Endodermal cell (in vitro differentiated cells): Measurements from ENCODE around the gene SYPL1. TPM values are rescaled to one million over a fixed set of nuclear protein-coding genes. Genes with fewer than 3 reads are reported as not detected.

Source experiments
- DNase-seq: peaks from one replicate; pipeline ENCODE4 v3.0.0-alpha.2; 2017
- H3K27ac ChIP-seq: 2 replicates; pipeline ENCODE4 v1.5.1; 2013; ENCODE audit warnings: mild to moderate bottlenecking, low read depth, low read length, moderate library complexity
- H3K27me3 ChIP-seq: 2 replicates; pipeline ENCODE4 v1.6.1; 2013; ENCODE audit warnings: mild to moderate bottlenecking, low read length, moderate library complexity; ENCODE audit not compliant: insufficient read depth, control insufficient read depth, poor library complexity, severe bottlenecking
- H3K36me3 ChIP-seq: 2 replicates; pipeline ENCODE4 v1.7.0; 2013; ENCODE audit warnings: mild to moderate bottlenecking, low read length, moderate library complexity; ENCODE audit not compliant: control insufficient read depth, insufficient read depth
- H3K4me1 ChIP-seq: one replicate; pipeline ENCODE4 v1.7.0; 2013; ENCODE audit warnings: low read length; ENCODE audit not compliant: control insufficient read depth, insufficient read depth
- H3K4me3 ChIP-seq: 2 replicates; pipeline ENCODE4 v1.5.1; 2013; ENCODE audit warnings: mild to moderate bottlenecking, low read length, moderate library complexity
- H3K9ac ChIP-seq: 2 replicates; pipeline ENCODE4 v1.6.1; 2013; ENCODE audit warnings: mild to moderate bottlenecking, low read length, moderate library complexity; ENCODE audit not compliant: poor library complexity, severe bottlenecking; ENCODE audit errors: extremely low read depth
- H3K9me3 ChIP-seq: 2 replicates; pipeline ENCODE4 v1.6.1; 2013; ENCODE audit warnings: mild to moderate bottlenecking, low read length, moderate library complexity; ENCODE audit not compliant: control insufficient read depth
- H3K27ac Mint-ChIP-seq: 2 replicates; pipeline ENCODE4 v1.8.0; 2020; ENCODE audit warnings: mixed read lengths
- H3K27me3 Mint-ChIP-seq: 2 replicates; pipeline ENCODE4 v1.8.0; 2021; ENCODE audit warnings: mild to moderate bottlenecking, mixed read lengths; ENCODE audit not compliant: insufficient read depth
- H3K36me3 Mint-ChIP-seq: 2 replicates; pipeline ENCODE4 v1.8.0; 2020; ENCODE audit warnings: low read depth, mixed read lengths
- H3K4me1 Mint-ChIP-seq: 2 replicates; pipeline ENCODE4 v1.8.0; 2020; ENCODE audit warnings: mixed read lengths
- H3K4me3 Mint-ChIP-seq: 2 replicates; pipeline ENCODE4 v1.8.0; 2020; ENCODE audit warnings: mild to moderate bottlenecking, moderate library complexity, mixed read lengths
- H3K9me3 Mint-ChIP-seq: 2 replicates; pipeline ENCODE4 v1.8.0; 2020; ENCODE audit warnings: mild to moderate bottlenecking, mixed read lengths
- whole genome bisulfite sequencing, 2 experiments: methylation state at CpG; one replicate each; pipeline versions ENCODE4 v1.1.5 to v1.1.7; 2013; ENCODE audit warnings: missing lambda C conversion rate in 2 of 2, mixed read lengths in 1 of 2; ENCODE audit not compliant: insufficient coverage in 1 of 2, insufficient read length in 1 of 2; 5-methylcytosine and 5-hydroxymethylcytosine counted together
- total RNA-seq, 2 donors: library from RNA; stranded (reverse); fragmentation: NEBNext Ultra II Directional in 1 of 2; extraction: Animal tissue kit (Norgen Biotek cat#: 25700) in 1 of 2; gene quantifications; 2 replicates in 1 of 2; 3 replicates in 1 of 2; pipeline ENCODE4 v1.2.1, GENCODE V29; 2021
- TF ChIP-seq, protein P1 (sequence below): fragments of 200-600 bp; sonication (generic); conservative IDR thresholded peaks from 2 replicates; pipeline ENCODE4 v1.5.0; 2021; ENCODE audit warnings: antibody characterized with exemption, mild to moderate bottlenecking

The SYPL1 gene
- total RNA-seq, 2 donors from 2014 or later: 74.8 to 76.7 TPM

DNA sequence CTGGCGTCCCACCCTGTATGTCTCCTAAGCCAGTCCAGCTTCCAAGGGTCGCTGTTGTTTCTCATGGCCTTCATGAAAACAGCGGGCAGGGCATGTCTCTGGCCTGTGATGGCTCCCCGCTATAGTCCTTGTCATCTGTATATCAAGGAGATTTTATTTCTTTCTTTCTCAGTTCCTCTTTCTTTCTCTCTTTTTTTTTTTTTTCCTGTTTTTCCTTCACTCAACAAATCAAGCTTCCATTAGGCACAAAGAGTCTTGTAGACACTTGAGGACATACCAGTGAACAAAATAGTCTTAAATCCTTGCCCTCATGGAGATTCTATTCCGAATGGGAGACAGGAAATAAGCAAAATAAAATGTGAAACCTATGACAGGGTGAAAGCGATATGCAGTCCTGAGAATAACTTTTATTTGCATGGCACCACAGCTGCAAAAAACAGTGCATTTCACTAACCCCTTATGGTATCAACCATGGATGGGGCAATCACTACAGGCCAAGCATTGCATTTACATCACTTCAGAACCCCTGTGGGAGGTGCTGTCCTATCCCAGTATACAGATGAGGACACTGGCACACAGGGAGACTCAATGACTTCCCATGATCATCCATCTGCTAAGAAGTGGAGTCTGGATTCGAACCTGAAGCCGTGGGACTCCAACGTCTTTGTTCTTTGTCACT is 50.7 kb downstream of the SYPL1 start:
- peaks cover 6% of the 10 kb centered on the region for H3K4me1 Mint-ChIP-seq
- H3K4me1 ChIP-seq: peaks cover 7% of the 10 kb centered on the region
- H3K4me3 ChIP-seq: no peak overlapping the region
- H3K4me3 Mint-ChIP-seq: no peak overlapping the region
- WGBS, 2 experiments: 93 to 95% methylated on average over 9 of the region's 9 CpGs
- peaks cover 5% of the 10 kb centered on the region for H3K9me3 ChIP-seq
- no peak overlapping the region for H3K27ac Mint-ChIP-seq
- no peaks in the 10 kb centered on the region for H3K27me3 ChIP-seq
- peaks cover 13% of the 10 kb centered on the region for H3K9me3 Mint-ChIP-seq
- H3K27ac ChIP-seq: no peak overlapping the region
- no peaks in the 10 kb centered on the region for H3K36me3 ChIP-seq
- DNase-seq: peak; percentile 18
- H3K9ac ChIP-seq: no peak overlapping the region
- H3K27me3 Mint-ChIP-seq: no peaks in the 10 kb centered on the region
- TF ChIP-seq, protein P1, sequence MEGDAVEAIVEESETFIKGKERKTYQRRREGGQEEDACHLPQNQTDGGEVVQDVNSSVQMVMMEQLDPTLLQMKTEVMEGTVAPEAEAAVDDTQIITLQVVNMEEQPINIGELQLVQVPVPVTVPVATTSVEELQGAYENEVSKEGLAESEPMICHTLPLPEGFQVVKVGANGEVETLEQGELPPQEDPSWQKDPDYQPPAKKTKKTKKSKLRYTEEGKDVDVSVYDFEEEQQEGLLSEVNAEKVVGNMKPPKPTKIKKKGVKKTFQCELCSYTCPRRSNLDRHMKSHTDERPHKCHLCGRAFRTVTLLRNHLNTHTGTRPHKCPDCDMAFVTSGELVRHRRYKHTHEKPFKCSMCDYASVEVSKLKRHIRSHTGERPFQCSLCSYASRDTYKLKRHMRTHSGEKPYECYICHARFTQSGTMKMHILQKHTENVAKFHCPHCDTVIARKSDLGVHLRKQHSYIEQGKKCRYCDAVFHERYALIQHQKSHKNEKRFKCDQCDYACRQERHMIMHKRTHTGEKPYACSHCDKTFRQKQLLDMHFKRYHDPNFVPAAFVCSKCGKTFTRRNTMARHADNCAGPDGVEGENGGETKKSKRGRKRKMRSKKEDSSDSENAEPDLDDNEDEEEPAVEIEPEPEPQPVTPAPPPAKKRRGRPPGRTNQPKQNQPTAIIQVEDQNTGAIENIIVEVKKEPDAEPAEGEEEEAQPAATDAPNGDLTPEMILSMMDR: no peak
- no peaks in the 10 kb centered on the region for H3K36me3 Mint-ChIP-seq

- 92 to 95% methylated on average over 5 to 7 of the region's 7 CpGs for WGBS, 2 experiments
- Histone ChIP-seq H3K27ac (no peak overlapping the region), H3K36me3 (no peaks in the 10 kb centered on the region), H3K27me3 (no peaks in the 10 kb centered on the region), H3K4me1 (peaks cover 2% of the 10 kb centered on the region), H3K9me3 (peaks cover 5% of the 10 kb centered on the region), H3K4me3 (no peak overlapping the region), H3K9ac (no peak overlapping the region)
- no peak overlapping the region for H3K4me3 Mint-ChIP-seq
- peaks cover 3% of the 10 kb centered on the region for H3K4me1 Mint-ChIP-seq
- no peak overlapping the region for H3K27ac Mint-ChIP-seq
- H3K36me3 Mint-ChIP-seq: no peaks in the 10 kb centered on the region
- H3K9me3 Mint-ChIP-seq: peaks cover 13% of the 10 kb centered on the region
- peak; percentile 35 for DNase-seq
- TF ChIP-seq, protein P1: no peak
- no peaks in the 10 kb centered on the region for H3K27me3 Mint-ChIP-seq
These were observed 51.7 kb downstream of the SYPL1 start for GRCh38 chr7:106060394-106060920.

DNA sequence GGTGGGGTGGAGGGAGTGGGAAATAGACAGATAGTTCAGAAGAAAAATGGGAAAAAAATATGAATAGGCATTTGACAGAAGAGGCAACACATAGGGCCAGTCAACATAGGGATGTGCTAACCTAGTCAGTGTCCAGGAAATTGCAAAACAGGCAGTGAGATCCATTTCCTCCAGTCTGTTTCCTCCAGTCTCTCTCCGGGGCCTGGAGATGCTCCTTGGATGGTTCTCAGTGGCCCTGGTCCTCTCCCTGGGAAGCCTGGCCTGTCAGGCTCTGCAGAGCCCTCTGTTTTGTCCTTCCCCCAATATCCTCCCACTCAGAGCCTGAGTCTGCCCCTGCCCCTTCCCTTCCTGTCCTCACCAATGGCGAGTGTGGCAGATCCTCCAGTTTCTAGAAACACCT is 52.6 kb downstream of the SYPL1 start:
- no peaks in the 10 kb centered on the region for H3K36me3 ChIP-seq
- H3K27me3 ChIP-seq: no peaks in the 10 kb centered on the region
- Mint-ChIP-seq H3K4me3 (no peak overlapping the region), H3K36me3 (no peaks in the 10 kb centered on the region), H3K9me3 (peaks cover 13% of the 10 kb centered on the region), H3K27me3 (no peaks in the 10 kb centered on the region), H3K4me1 (peaks cover 3% of the 10 kb centered on the region), H3K27ac (no peak overlapping the region)
- no peaks in the 10 kb centered on the region for H3K4me1 ChIP-seq
- H3K9me3 ChIP-seq: peaks cover 5% of the 10 kb centered on the region
- H3K27ac ChIP-seq: peak overlapping the region; percentile 90
- no peak overlapping the region for H3K4me3 ChIP-seq
- no peak for DNase-seq
- H3K9ac ChIP-seq: no peak overlapping the region
- TF ChIP-seq, protein P1: no peak
- 83 to 96% methylated on average over 2 of the region's 2 CpGs for WGBS, 2 experiments
